ENCODE results near the gene TMEM79.

The TMEM79 gene

GRCh38 chr1:156244712-156245111 is 39.4 kb upstream of the TMEM79 start:
- TF ChIP-seq CTCF (IDR thresholded peaks at IDR 0.05; ENCODE audit: low read depth, low read length, missing control alignments), result no peak
- no peak overlapping the region for H3K4me3 ChIP-seq (replicated peaks; ENCODE audit: low read depth, low read length)
- no peak for DNase-seq (ENCODE audit: extremely low read depth, low read depth)

GRCh38 chr1:156245451-156246232 is 38.5 kb upstream of the TMEM79 start:
- no peak for TF ChIP-seq CTCF (IDR thresholded peaks at IDR 0.05; ENCODE audit: low read depth, low read length, missing control alignments)
- no peak for DNase-seq (ENCODE audit: extremely low read depth, low read depth)
- peak overlapping the region; percentile 27 for H3K4me3 ChIP-seq (replicated peaks; ENCODE audit: low read depth, low read length)

DNA sequence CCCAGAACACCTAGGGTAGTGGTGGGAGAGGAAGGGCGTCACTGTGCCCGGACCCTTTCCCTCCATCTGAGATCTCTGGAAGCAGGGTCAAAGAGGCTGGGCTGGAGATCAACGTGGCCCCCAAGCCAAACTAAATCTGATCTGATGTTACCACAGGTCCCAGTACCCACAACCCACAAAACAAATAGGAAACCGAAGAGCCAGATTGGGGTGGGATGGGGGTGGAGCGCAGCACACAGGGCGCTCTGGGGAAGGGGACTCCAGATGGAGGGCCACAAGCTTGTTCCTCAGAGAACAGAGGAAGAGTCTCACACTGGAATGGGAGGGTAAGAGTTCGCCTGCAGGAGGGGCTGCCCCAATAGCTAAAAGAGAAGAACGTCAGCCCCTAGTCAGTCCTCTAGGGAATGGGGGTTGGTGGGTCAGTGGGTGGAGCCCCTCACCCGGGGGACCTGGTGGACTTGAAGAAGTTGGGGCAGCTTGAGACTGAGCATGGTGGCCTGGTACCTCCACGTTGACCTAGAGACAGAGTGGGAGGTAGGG is 37.8 kb upstream of the TMEM79 start:
- no peak overlapping the region for H3K4me3 ChIP-seq (replicated peaks; ENCODE audit: low read depth, low read length)
- DNase-seq (ENCODE audit: extremely low read depth, low read depth), result no peak
- TF ChIP-seq CTCF (IDR thresholded peaks at IDR 0.05; ENCODE audit: low read depth, low read length, missing control alignments), result no peak

DNA sequence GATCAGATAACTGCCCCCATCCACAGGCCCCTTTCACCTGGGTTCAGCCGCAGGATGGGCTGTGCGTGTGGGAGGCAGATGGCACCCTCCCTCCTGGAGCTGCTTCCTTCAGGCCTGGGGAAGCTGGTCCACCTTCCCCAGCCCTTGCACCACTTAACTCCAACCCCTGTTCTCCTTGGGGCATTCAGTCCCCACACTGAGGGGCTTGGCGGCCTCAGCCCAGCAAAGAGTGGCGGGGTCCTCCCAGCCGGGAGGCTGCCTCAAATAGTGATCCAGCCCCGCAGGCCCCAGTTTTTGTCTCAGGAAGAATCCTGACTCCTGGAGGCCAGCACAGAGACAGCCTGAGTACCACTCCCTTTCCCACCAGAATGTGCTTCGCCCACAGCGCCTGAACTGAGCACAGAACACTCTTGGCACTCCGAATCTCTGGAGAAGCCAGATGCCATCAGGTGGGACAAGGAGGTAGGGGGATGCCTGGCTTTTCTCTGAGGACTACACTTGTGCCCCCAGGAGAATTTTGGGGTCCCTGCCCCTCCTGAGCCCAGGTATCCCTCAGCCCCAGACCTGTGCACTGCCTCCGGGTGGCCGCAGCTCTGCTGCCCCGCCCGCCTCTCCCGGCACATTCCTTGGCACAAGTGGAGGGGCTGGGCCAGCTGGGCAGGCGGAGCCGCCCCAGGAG is 37.2 kb upstream of the TMEM79 start:
- TF ChIP-seq CTCF (IDR thresholded peaks at IDR 0.05; ENCODE audit: low read depth, low read length, missing control alignments), result no peak
- no peak for DNase-seq (ENCODE audit: extremely low read depth, low read depth)
- H3K4me3 ChIP-seq (replicated peaks; ENCODE audit: low read depth, low read length), result no peak overlapping the region

DNA sequence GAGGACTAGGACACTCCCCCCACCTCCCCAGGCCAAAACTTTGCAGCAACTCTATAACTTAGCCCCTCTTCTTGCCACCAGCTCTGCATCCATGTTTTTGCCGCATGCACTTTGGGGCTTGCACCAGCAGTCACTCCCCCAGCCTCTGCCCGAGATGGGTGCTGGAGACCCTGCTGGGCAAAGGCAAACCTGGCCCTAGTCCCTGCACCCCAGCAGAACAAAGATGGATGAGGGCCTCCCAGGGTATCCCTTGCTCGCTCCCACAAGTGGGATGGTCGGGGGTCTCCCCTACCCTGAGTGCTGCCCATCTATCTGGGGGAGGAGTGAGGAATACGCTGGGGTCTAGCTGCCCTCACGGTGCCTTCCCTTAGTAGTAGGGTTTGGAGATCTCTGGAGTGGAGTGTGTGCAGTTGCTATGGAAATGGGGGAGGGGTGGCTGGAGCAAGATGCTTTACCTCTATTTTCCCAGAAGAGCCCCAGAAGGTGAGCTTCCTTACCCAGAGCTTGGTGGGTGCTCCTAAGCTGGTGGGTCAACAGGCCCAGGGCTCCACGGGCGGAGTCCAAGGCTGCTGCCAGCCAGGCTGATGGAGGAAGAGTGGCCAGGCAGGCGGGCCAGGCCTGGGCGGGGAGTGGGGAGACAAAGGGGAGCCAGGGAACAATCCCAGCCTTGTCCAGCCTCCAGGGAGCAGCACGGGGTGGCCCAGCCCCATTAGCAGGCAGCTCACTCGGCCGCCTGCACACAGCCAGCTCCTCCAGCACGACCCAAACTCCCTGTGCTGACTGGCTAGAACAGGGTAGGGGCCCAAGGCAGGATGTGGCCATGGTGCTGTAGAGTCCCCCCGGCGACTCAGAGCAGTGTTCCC is 36.4 kb upstream of the TMEM79 start, which contains the start of gene PAQR6:
Gene PAQR6, minus strand, starts transcription at position 597 of the 863 bp plus-strand sequence. CDS start 1,325 bp downstream, outside the sequence.
- DNase-seq (ENCODE audit: extremely low read depth, low read depth), result no peak
- no peak for TF ChIP-seq CTCF (IDR thresholded peaks at IDR 0.05; ENCODE audit: low read depth, low read length, missing control alignments)
- H3K4me3 ChIP-seq (replicated peaks; ENCODE audit: low read depth, low read length), result no peak within 1 kb of the TSS

- H3K4me3 ChIP-seq (replicated peaks; ENCODE audit: low read depth, low read length), result no peak overlapping the region
- no peak for TF ChIP-seq CTCF (IDR thresholded peaks at IDR 0.05; ENCODE audit: low read depth, low read length, missing control alignments)
- DNase-seq (ENCODE audit: extremely low read depth, low read depth), result no peak
Observed at GRCh38 chr1:156248323-156248683, 35.8 kb upstream of the TMEM79 start.

All from HFF-Myc (cell line).